Neural cell (in vitro differentiated cells): Measurements from ENCODE around the gene CBL. TPM values are rescaled to one million over a fixed set of nuclear protein-coding genes. Genes with fewer than 3 reads are reported as not detected.

ENCODE experiments used
- H2AFZ ChIP-seq: fragments of 200-600, 300-800 bp; sonication (generic), shearing (Covaris generic); 2 replicates; pipeline ENCODE4 v1.6.0; 2014; ENCODE audit warnings: low read depth, mild to moderate bottlenecking, antibody characterized with exemption, low read length, moderate library complexity
- H3F3A ChIP-seq: fragments of 200-600 bp; shearing (Covaris generic); 2 replicates; pipeline ENCODE4 v1.6.1; 2016; ENCODE audit warnings: mild to moderate bottlenecking, moderate library complexity, mixed read lengths, antibody characterized with exemption, low read length; ENCODE audit not compliant: insufficient read depth, poor library complexity, severe bottlenecking
- H3K27ac ChIP-seq: fragments of 200-600, 300-800 bp; sonication (generic), shearing (Covaris generic); 2 replicates; pipeline ENCODE4 v1.5.1; 2014; ENCODE audit warnings: mild to moderate bottlenecking, low read length, moderate library complexity
- H3K27me3 ChIP-seq: fragments of 300-800, 200-600 bp; sonication (generic), shearing (Covaris generic); 2 replicates; pipeline ENCODE4 v1.6.0; 2014; ENCODE audit warnings: mild to moderate bottlenecking, low read depth, low read length, moderate library complexity; ENCODE audit not compliant: insufficient read depth
- H3K36me3 ChIP-seq: fragments of 300-800, 200-600 bp; sonication (generic), shearing (Covaris generic); 2 replicates; pipeline ENCODE4 v1.5.1; 2014; ENCODE audit warnings: mild to moderate bottlenecking, antibody characterized with exemption, low read length, moderate library complexity; ENCODE audit not compliant: insufficient read depth
- H3K4me2 ChIP-seq: fragments of 300-800, 200-600 bp; sonication (generic), shearing (Covaris generic); 2 replicates; pipeline ENCODE4 v1.6.0; 2014; ENCODE audit warnings: mild to moderate bottlenecking, low read length
- H3K4me3 ChIP-seq: fragments of 300-800, 200-600 bp; sonication (generic), shearing (Covaris generic); 2 replicates; pipeline ENCODE4 v1.5.1; 2014; ENCODE audit warnings: mild to moderate bottlenecking, low read length, moderate library complexity
- H3K79me2 ChIP-seq: fragments of 200-600 bp; shearing (Covaris generic); replicated peaks from 2 replicates; pipeline ENCODE4 v1.6.0; 2014; ENCODE audit warnings: mild to moderate bottlenecking, low read length, moderate library complexity; ENCODE audit not compliant: insufficient read depth
- H3K9ac ChIP-seq: fragments of 300-800, 200-600 bp; sonication (generic), shearing (Covaris generic); 2 replicates; pipeline ENCODE4 v1.6.1; 2016; ENCODE audit warnings: mild to moderate bottlenecking, low read length, mixed read lengths
- H3K9me2 ChIP-seq: fragments of 200-600 bp; shearing (Covaris generic); 2 replicates; pipeline ENCODE4 v1.6.1; 2016; ENCODE audit warnings: mild to moderate bottlenecking, low read length, mixed read lengths; ENCODE audit not compliant: insufficient read depth
- H3K9me3 ChIP-seq: fragments of 200-600, 300-800 bp; sonication (generic), shearing (Covaris generic); 2 replicates; pipeline ENCODE4 v1.6.1; 2016; ENCODE audit warnings: mild to moderate bottlenecking, mixed run types, low read length, moderate library complexity, mixed read lengths
- H4K20me1 ChIP-seq: fragments of 200-600 bp; shearing (Covaris generic); 2 replicates; pipeline ENCODE4 v1.6.1; 2016; ENCODE audit warnings: mild to moderate bottlenecking, mixed run types; ENCODE audit not compliant: insufficient read depth
- EP300 ChIP-seq: fragments of 450-650 bp; conservative IDR thresholded peaks from 2 replicates; pipeline ENCODE4 v1.6.1; 2014; ENCODE audit warnings: antibody characterized with exemption, mild to moderate bottlenecking, moderate library complexity; ENCODE audit not compliant: poor library complexity, severe bottlenecking
- EZH2 ChIP-seq: fragments of 200-600, 300-800 bp; shearing (Covaris generic), sonication (generic); IDR thresholded peaks from 2 replicates; pipeline ENCODE4 v1.6.1; 2014; ENCODE audit warnings: antibody characterized with exemption, low read length, borderline replicate concordance, mild to moderate bottlenecking; ENCODE audit not compliant: insufficient read depth, poor library complexity, severe bottlenecking
- MXI1 ChIP-seq: fragments of 450-650 bp; conservative IDR thresholded peaks from 2 replicates; pipeline ENCODE4 v1.6.1; 2014; ENCODE audit warnings: antibody characterized with exemption, mild to moderate bottlenecking; ENCODE audit not compliant: poor library complexity, severe bottlenecking
- POLR2AphosphoS5 ChIP-seq: IDR thresholded peaks from 2 replicates; pipeline ENCODE4 v1.6.1; 2012
- RAD21 ChIP-seq: fragments of 450-650 bp; conservative IDR thresholded peaks from 2 replicates; pipeline ENCODE4 v1.6.1; 2014; ENCODE audit warnings: antibody characterized with exemption, mild to moderate bottlenecking, moderate library complexity
- SMC3 ChIP-seq: fragments of 450-650 bp; conservative IDR thresholded peaks from 2 replicates; pipeline ENCODE4 v1.6.1; 2014; ENCODE audit warnings: antibody characterized with exemption, mild to moderate bottlenecking, moderate library complexity; ENCODE audit not compliant: poor library complexity
- TAF1 ChIP-seq: IDR thresholded peaks from 2 replicates; pipeline ENCODE4 v1.6.1; 2012; ENCODE audit warnings: low read depth
- polyA plus RNA-seq: library from polyadenylated mRNA; depleted of rRNA; stranded (reverse); fragments of >200 nt; gene quantifications from 2 replicates; pipeline ENCODE4 v1.2.3, GENCODE V29; 2014
- TF ChIP-seq, protein P1 (sequence below): IDR thresholded peaks from 2 replicates; pipeline ENCODE4 v1.6.1; 2012; ENCODE audit warnings: borderline replicate concordance
- TF ChIP-seq, protein P2 (sequence below): fragments of 450-650 bp; IDR thresholded peaks from 2 replicates; pipeline ENCODE4 v1.5.1; 2014; ENCODE audit warnings: antibody characterized with exemption, mild to moderate bottlenecking, moderate library complexity; ENCODE audit not compliant: poor library complexity, severe bottlenecking

Gene CBL
- polyA plus RNA-seq, 1 donor from 2014 or later: 10.5 TPM

DNA sequence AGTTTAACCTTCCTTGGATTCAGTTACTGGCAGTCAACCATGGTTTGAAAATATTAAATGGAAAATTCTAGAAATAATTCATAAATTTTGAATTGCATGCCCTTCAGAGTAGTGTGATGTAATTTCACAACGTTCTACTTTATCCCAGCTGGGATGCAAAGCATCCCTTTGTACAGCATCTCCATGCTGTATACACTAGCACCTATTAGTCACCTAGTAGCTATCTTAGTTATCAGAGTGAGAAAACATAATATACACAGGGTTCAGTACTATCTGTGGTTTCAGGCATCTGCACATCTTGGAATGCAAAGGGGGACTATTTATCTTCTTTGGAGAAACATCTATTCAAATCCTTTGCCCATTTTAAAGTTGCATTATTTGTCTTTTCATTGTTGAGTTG lies 30.8 kb downstream of the CBL start:
- H4K20me1 ChIP-seq: no peaks in the 10 kb centered on the region
- H3K36me3 ChIP-seq: no peaks in the 10 kb centered on the region
- H3K79me2 ChIP-seq: peaks cover 11% of the 10 kb centered on the region
- H3K9me3 ChIP-seq: no peaks in the 10 kb centered on the region
- no peaks in the 10 kb centered on the region for H3F3A ChIP-seq
- H3K4me3 ChIP-seq: no peak overlapping the region
- H3K9ac ChIP-seq: no peak overlapping the region
- no peaks in the 10 kb centered on the region for H3K9me2 ChIP-seq
- H3K27me3 ChIP-seq: no peaks in the 10 kb centered on the region
- TF ChIP-seq TAF1 (no peak), EP300 (no peak), POLR2AphosphoS5 (no peak), EZH2 (no peak), MXI1 (no peak), SMC3 (no peak), RAD21 (no peak)
- TF ChIP-seq, protein P1, sequence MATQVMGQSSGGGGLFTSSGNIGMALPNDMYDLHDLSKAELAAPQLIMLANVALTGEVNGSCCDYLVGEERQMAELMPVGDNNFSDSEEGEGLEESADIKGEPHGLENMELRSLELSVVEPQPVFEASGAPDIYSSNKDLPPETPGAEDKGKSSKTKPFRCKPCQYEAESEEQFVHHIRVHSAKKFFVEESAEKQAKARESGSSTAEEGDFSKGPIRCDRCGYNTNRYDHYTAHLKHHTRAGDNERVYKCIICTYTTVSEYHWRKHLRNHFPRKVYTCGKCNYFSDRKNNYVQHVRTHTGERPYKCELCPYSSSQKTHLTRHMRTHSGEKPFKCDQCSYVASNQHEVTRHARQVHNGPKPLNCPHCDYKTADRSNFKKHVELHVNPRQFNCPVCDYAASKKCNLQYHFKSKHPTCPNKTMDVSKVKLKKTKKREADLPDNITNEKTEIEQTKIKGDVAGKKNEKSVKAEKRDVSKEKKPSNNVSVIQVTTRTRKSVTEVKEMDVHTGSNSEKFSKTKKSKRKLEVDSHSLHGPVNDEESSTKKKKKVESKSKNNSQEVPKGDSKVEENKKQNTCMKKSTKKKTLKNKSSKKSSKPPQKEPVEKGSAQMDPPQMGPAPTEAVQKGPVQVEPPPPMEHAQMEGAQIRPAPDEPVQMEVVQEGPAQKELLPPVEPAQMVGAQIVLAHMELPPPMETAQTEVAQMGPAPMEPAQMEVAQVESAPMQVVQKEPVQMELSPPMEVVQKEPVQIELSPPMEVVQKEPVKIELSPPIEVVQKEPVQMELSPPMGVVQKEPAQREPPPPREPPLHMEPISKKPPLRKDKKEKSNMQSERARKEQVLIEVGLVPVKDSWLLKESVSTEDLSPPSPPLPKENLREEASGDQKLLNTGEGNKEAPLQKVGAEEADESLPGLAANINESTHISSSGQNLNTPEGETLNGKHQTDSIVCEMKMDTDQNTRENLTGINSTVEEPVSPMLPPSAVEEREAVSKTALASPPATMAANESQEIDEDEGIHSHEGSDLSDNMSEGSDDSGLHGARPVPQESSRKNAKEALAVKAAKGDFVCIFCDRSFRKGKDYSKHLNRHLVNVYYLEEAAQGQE: no peak
- TF ChIP-seq, protein P2, sequence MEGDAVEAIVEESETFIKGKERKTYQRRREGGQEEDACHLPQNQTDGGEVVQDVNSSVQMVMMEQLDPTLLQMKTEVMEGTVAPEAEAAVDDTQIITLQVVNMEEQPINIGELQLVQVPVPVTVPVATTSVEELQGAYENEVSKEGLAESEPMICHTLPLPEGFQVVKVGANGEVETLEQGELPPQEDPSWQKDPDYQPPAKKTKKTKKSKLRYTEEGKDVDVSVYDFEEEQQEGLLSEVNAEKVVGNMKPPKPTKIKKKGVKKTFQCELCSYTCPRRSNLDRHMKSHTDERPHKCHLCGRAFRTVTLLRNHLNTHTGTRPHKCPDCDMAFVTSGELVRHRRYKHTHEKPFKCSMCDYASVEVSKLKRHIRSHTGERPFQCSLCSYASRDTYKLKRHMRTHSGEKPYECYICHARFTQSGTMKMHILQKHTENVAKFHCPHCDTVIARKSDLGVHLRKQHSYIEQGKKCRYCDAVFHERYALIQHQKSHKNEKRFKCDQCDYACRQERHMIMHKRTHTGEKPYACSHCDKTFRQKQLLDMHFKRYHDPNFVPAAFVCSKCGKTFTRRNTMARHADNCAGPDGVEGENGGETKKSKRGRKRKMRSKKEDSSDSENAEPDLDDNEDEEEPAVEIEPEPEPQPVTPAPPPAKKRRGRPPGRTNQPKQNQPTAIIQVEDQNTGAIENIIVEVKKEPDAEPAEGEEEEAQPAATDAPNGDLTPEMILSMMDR: no peak
- H3K4me2 ChIP-seq: no peak overlapping the region
- no peak overlapping the region for H3K27ac ChIP-seq
- H2AFZ ChIP-seq: no peak overlapping the region

DNA sequence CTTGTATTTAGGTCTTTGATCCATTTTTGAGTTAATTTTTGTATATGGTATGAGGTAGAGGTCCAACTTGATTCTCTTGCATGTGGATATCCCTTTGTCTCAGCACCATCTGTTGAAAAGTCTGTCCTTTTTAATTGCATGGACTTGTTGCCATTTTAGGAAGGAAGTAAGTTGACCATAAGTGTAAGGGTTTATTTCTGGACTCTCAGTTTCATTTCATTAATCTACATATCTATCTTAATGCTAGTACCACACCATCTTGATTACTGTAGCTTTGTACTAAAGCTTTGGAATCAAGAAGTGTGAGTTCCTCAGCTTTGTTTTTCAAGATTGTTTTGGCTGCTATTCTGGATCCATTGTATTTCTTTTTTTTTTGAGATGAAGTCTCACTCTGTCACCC lies 31.4 kb downstream of the CBL start:
- Histone ChIP-seq H3K27me3 (no peaks in the 10 kb centered on the region), H2AFZ (no peak overlapping the region), H4K20me1 (no peaks in the 10 kb centered on the region), H3K36me3 (no peaks in the 10 kb centered on the region), H3K9me2 (no peaks in the 10 kb centered on the region), H3K79me2 (peaks cover 11% of the 10 kb centered on the region), H3K4me3 (no peak overlapping the region), H3K4me2 (no peak overlapping the region), H3K9ac (no peak overlapping the region), H3F3A (no peaks in the 10 kb centered on the region), H3K27ac (no peak overlapping the region), H3K9me3 (no peaks in the 10 kb centered on the region)
- no peak for TF ChIP-seq RAD21
- TF ChIP-seq, protein P2: no peak
